ENCODE results near the gene TEX13D. TPM values are rescaled to one million over a fixed set of nuclear protein-coding genes. Genes with fewer than 3 reads are reported as not detected.
"Not testable (repeated sequence)": the region's sequence is repeated elsewhere in the genome, so short reads cannot be mapped to it uniquely, and the experiment has no call there.

Gene TEX13D
- not detected in 2 replicates for total RNA-seq (2012; rRNA removed)

- Histone ChIP-seq H3K4me2 (ENCODE audit: low read length) (no peak within 1 kb of the TSS), H3K9me3 (replicated peaks; ENCODE audit: low read length) (no peaks in the 10 kb centered on the region), H3K4me3 (ENCODE audit: low read length) (no peak within 1 kb of the TSS), H3K27me3 (ENCODE audit: control insufficient read depth, insufficient read depth, low read length) (no peaks in the 10 kb centered on the region), H3K4me1 (ENCODE audit: control insufficient read depth, insufficient read depth, low read length) (no peaks in the 10 kb centered on the region), H3K9ac (ENCODE audit: low read depth, low read length) (no peak within 1 kb of the TSS), H3K36me3 (ENCODE audit: insufficient read depth, low read length) (no peaks in the 10 kb centered on the region)
Observed at GRCh38 chrX:124332481-124333424, at the start of gene TEX13D. TSS of gene TEX13D (plus strand) at chrX:124332660. CDS start at chrX:124332918, 258 bp downstream.

GRCh38 chrX:124289443-124289842 is 43.0 kb upstream of the TEX13D start:
- Histone ChIP-seq H3K36me3 (ENCODE audit: insufficient read depth, low read length) (no peaks in the 10 kb centered on the region), H3K4me2 (ENCODE audit: low read length) (no peak overlapping the region), H3K9ac (ENCODE audit: low read depth, low read length) (no peak overlapping the region), H3K27me3 (ENCODE audit: control insufficient read depth, insufficient read depth, low read length) (no peaks in the 10 kb centered on the region), H3K9me3 (replicated peaks; ENCODE audit: low read length) (no peaks in the 10 kb centered on the region), H3K4me1 (ENCODE audit: control insufficient read depth, insufficient read depth, low read length) (no peaks in the 10 kb centered on the region), H3K4me3 (ENCODE audit: low read length) (no peak overlapping the region)

DNA sequence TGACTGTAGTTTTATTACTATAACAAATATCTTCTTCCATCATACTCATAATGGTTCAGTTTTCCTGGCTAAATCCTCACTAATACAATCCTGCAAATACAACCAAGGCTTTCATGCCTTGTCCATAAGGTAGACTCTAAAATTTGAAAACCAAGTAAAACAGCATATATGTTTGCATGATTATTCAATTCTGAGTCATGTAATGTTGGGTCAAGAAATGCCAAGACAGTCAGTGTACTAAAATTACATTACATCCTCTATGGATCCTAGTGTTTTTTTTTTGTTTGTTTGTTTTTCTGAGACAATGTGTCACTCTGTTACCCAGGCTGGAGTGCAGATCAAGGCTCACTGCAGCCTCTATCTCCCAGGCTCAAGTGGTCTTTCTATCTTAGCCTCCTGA is 38.6 kb upstream of the TEX13D start:
- Histone ChIP-seq H3K27me3 (ENCODE audit: control insufficient read depth, insufficient read depth, low read length) (no peaks in the 10 kb centered on the region), H3K4me2 (ENCODE audit: low read length) (no peak overlapping the region), H3K9ac (ENCODE audit: low read depth, low read length) (no peak overlapping the region), H3K9me3 (replicated peaks; ENCODE audit: low read length) (no peaks in the 10 kb centered on the region), H3K4me1 (ENCODE audit: control insufficient read depth, insufficient read depth, low read length) (no peaks in the 10 kb centered on the region), H3K36me3 (ENCODE audit: insufficient read depth, low read length) (no peaks in the 10 kb centered on the region), H3K4me3 (ENCODE audit: low read length) (no peak overlapping the region)

- H3K36me3 ChIP-seq (ENCODE audit: insufficient read depth, low read length); H3K9me3 ChIP-seq (replicated peaks; ENCODE audit: low read length); H3K4me3 ChIP-seq (ENCODE audit: low read length); H3K9ac ChIP-seq (ENCODE audit: low read depth, low read length); H3K4me2 ChIP-seq (ENCODE audit: low read length); H3K4me1 ChIP-seq (ENCODE audit: control insufficient read depth, insufficient read depth, low read length); H3K27me3 ChIP-seq (ENCODE audit: control insufficient read depth, insufficient read depth, low read length): not testable (repeated sequence)
Observed at GRCh38 chrX:124299323-124299722, 33.1 kb upstream of the TEX13D start.

- Histone ChIP-seq H3K4me1 (ENCODE audit: control insufficient read depth, insufficient read depth, low read length) (no peaks in the 10 kb centered on the region), H3K4me2 (ENCODE audit: low read length) (no peak overlapping the region), H3K36me3 (ENCODE audit: insufficient read depth, low read length) (no peaks in the 10 kb centered on the region), H3K9ac (ENCODE audit: low read depth, low read length) (no peak overlapping the region), H3K27me3 (ENCODE audit: control insufficient read depth, insufficient read depth, low read length) (no peaks in the 10 kb centered on the region), H3K4me3 (ENCODE audit: low read length) (no peak overlapping the region), H3K9me3 (replicated peaks; ENCODE audit: low read length) (no peaks in the 10 kb centered on the region)
Observed at GRCh38 chrX:124300405-124300804, 32.1 kb upstream of the TEX13D start.

DNA sequence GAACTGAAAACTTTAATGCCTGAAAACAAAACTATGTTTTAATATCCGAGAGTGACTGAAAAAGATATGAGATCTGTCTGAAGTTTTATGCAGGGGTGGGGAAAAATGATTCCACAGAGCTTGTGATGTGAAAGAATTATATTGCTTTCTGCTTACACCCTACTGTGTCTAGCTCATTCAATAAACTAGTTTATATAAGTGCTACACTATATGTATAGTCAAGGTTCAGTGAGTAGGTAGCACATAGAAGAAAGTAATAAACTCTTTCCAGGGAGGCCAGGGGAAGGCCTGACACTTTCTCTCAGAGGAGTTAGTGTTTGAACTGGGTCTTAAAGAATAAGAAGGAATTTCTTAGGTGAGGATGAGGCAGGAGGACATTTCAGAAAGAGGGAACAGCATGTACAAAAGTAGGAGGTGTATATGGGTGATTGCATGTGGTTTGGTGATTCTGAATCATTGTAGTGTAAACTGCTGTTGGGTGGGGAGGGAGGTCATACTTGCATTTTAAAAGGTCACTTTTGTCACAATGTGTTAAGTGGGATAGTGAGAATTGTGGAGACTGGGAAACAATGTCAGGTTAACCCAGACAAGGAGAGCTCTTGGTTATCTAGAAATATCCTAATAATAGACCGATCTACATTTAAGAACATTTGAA is 25.1 kb upstream of the TEX13D start:
- Histone ChIP-seq H3K4me3 (ENCODE audit: low read length) (no peak overlapping the region), H3K4me2 (ENCODE audit: low read length) (no peak overlapping the region), H3K9ac (ENCODE audit: low read depth, low read length) (no peak overlapping the region), H3K9me3 (replicated peaks; ENCODE audit: low read length) (no peaks in the 10 kb centered on the region), H3K4me1 (ENCODE audit: control insufficient read depth, insufficient read depth, low read length) (no peaks in the 10 kb centered on the region), H3K36me3 (ENCODE audit: insufficient read depth, low read length) (no peaks in the 10 kb centered on the region), H3K27me3 (ENCODE audit: control insufficient read depth, insufficient read depth, low read length) (no peaks in the 10 kb centered on the region)

GRCh38 chrX:124325732-124326131 is 6.7 kb upstream of the TEX13D start:
- Histone ChIP-seq H3K9ac (ENCODE audit: low read depth, low read length) (no peak overlapping the region), H3K27me3 (ENCODE audit: control insufficient read depth, insufficient read depth, low read length) (no peaks in the 10 kb centered on the region), H3K4me1 (ENCODE audit: control insufficient read depth, insufficient read depth, low read length) (no peaks in the 10 kb centered on the region), H3K36me3 (ENCODE audit: insufficient read depth, low read length) (no peaks in the 10 kb centered on the region), H3K4me2 (ENCODE audit: low read length) (no peak overlapping the region), H3K4me3 (ENCODE audit: low read length) (no peak overlapping the region), H3K9me3 (replicated peaks; ENCODE audit: low read length) (no peaks in the 10 kb centered on the region)

DNA sequence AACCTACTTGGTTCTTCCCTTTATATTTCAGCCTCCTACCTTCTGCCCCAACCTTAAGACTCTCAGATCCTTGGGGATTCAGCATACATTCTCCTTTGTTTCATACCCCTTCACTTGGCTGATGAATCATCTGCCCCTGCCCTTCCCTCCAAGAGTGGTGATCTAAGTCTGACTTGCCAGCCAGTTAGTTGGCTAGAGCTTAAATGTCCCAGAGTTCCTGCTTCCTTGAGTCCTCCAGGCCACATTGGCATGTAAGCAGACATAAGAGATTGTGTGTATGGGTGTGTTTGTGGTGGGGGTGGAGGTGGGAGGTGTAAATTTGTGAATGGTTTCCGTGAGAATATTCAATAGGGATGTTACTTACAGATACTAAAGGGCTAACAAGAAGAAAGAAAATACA is 3.7 kb upstream of the TEX13D start:
- Histone ChIP-seq H3K36me3 (ENCODE audit: insufficient read depth, low read length) (no peaks in the 10 kb centered on the region), H3K27me3 (ENCODE audit: control insufficient read depth, insufficient read depth, low read length) (no peaks in the 10 kb centered on the region)

DNA sequence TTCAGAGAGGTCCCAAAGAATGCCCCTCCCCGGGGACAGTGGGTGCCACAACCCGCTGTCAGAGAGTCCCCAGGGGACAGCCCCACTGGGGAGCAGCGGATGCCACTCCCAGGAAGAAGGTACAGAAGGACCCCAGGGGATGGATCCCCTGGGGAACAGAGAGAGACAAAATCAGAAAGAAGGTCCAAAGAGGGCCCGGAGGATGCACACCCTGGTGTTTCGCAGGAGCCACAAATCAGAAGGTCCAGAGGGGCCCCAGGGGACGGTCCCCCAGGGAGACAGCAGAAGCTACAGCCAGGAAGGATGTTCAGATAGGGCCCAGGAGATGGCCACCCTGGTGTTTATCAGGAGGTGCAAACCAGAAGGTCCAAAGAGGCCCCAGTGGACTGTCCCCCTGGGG is 1.4 kb downstream of the TEX13D start:
- no peak overlapping the region for H3K9ac ChIP-seq (ENCODE audit: low read depth, low read length)
- H3K4me1 ChIP-seq (ENCODE audit: control insufficient read depth, insufficient read depth, low read length), result no peaks in the 10 kb centered on the region
- no peaks in the 10 kb centered on the region for H3K36me3 ChIP-seq (ENCODE audit: insufficient read depth, low read length)
- H3K4me2 ChIP-seq (ENCODE audit: low read length), result no peak overlapping the region
- H3K9me3 ChIP-seq (replicated peaks; ENCODE audit: low read length), result no peaks in the 10 kb centered on the region
- no peak overlapping the region for H3K4me3 ChIP-seq (ENCODE audit: low read length)
- H3K27me3 ChIP-seq (ENCODE audit: control insufficient read depth, insufficient read depth, low read length), result no peaks in the 10 kb centered on the region

More for the DNA sequence above, 3.7 kb upstream of the TEX13D start:
- Histone ChIP-seq H3K4me1 (ENCODE audit: control insufficient read depth, insufficient read depth, low read length) (no peaks in the 10 kb centered on the region), H3K9ac (ENCODE audit: low read depth, low read length) (no peak overlapping the region), H3K4me3 (ENCODE audit: low read length) (no peak overlapping the region), H3K4me2 (ENCODE audit: low read length) (no peak overlapping the region), H3K9me3 (replicated peaks; ENCODE audit: low read length) (no peaks in the 10 kb centered on the region)

- not testable (repeated sequence) for H3K4me1 ChIP-seq (ENCODE audit: control insufficient read depth, insufficient read depth, low read length); H3K27me3 ChIP-seq (ENCODE audit: control insufficient read depth, insufficient read depth, low read length); H3K9ac ChIP-seq (ENCODE audit: low read depth, low read length); H3K4me2 ChIP-seq (ENCODE audit: low read length); H3K36me3 ChIP-seq (ENCODE audit: insufficient read depth, low read length); H3K4me3 ChIP-seq (ENCODE audit: low read length); H3K9me3 ChIP-seq (replicated peaks; ENCODE audit: low read length)
Observed at GRCh38 chrX:124334555-124334954, 2.1 kb downstream of the TEX13D start.

- Histone ChIP-seq H3K4me2 (ENCODE audit: low read length) (no peak overlapping the region), H3K27me3 (ENCODE audit: control insufficient read depth, insufficient read depth, low read length) (no peaks in the 10 kb centered on the region), H3K9me3 (replicated peaks; ENCODE audit: low read length) (no peaks in the 10 kb centered on the region), H3K36me3 (ENCODE audit: insufficient read depth, low read length) (no peaks in the 10 kb centered on the region), H3K9ac (ENCODE audit: low read depth, low read length) (no peak overlapping the region), H3K4me1 (ENCODE audit: control insufficient read depth, insufficient read depth, low read length) (no peaks in the 10 kb centered on the region), H3K4me3 (ENCODE audit: low read length) (no peak overlapping the region)
Observed at GRCh38 chrX:124335598-124335997, 3.1 kb downstream of the TEX13D start.
